Epithelial cell of proximal tubule (primary cell): ENCODE data around the gene TSPAN31. TPM values are rescaled to one million over a fixed set of nuclear protein-coding genes. Genes with fewer than 3 reads are reported as not detected.

Source experiments
- DNase-seq: peaks from one replicate; pipeline ENCODE4 v3.0.0-alpha.2; 2011; ENCODE audit warnings: low read depth
- H3K4me3 ChIP-seq: 2 replicates; pipeline ENCODE4 v1.5.1; 2011; ENCODE audit warnings: low read depth, mild to moderate bottlenecking, low read length
- total RNA-seq: library from RNA; depleted of rRNA; stranded (reverse); fragments of >200 nt; gene quantifications from 2 replicates; pipeline ENCODE4 v1.2.3, GENCODE V29; 2015
- TF ChIP-seq, protein P1 (sequence below): conservative IDR thresholded peaks from 2 replicates; pipeline ENCODE4 v1.5.1; 2012; ENCODE audit warnings: low read depth, mild to moderate bottlenecking, low read length

TSPAN31 gene
- total RNA-seq, 1 donor from 2014 or later: 40.4 TPM

DNA sequence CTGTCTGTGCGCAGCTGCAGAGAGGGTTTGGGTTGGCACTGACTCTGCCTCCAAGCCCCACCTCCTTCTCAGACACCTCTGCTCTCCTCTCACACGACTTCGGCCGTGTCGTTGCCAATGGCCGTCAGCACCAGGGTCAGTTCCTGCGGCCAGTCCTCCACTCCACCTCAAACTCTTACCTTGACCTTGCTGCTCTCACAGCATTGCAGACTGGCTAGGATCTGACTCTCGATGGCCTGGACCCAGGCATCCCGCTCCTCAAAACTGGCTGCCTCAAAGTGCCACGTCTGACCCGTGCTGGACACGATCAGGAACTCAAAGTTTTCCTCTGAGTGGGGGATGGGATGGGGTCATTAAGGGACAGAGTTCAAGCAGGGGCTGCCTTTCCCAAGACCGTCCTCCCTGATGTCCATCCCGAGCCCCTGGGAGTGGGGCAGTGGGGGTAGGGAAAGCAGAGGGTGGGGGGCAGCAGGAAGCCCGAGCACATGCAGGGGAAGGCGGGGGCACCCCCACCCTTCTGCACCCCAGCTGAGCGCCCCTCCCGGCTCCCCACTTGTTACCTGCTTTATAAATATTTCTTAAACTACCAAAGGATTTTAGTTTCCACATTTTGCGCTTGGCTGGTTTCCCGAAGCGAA is 17.0 kb upstream of the TSPAN31 start:
- H3K4me3 ChIP-seq: no peak overlapping the region
- no peak for DNase-seq
- TF ChIP-seq, protein P1, sequence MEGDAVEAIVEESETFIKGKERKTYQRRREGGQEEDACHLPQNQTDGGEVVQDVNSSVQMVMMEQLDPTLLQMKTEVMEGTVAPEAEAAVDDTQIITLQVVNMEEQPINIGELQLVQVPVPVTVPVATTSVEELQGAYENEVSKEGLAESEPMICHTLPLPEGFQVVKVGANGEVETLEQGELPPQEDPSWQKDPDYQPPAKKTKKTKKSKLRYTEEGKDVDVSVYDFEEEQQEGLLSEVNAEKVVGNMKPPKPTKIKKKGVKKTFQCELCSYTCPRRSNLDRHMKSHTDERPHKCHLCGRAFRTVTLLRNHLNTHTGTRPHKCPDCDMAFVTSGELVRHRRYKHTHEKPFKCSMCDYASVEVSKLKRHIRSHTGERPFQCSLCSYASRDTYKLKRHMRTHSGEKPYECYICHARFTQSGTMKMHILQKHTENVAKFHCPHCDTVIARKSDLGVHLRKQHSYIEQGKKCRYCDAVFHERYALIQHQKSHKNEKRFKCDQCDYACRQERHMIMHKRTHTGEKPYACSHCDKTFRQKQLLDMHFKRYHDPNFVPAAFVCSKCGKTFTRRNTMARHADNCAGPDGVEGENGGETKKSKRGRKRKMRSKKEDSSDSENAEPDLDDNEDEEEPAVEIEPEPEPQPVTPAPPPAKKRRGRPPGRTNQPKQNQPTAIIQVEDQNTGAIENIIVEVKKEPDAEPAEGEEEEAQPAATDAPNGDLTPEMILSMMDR: no peak

GRCh38 chr12:57729321-57729844 is 15.5 kb upstream of the TSPAN31 start:
- TF ChIP-seq, protein P1: no peak
- no peak for DNase-seq

GRCh38 chr12:57730336-57731067 is 14.3 kb upstream of the TSPAN31 start:
- no peak for DNase-seq
- TF ChIP-seq, protein P1: no peak

More at GRCh38 chr12:57729321-57729844, 15.5 kb upstream of the TSPAN31 start:
- H3K4me3 ChIP-seq: no peak overlapping the region

GRCh38 chr12:57731411-57732080 is 13.3 kb upstream of the TSPAN31 start:
- TF ChIP-seq, protein P1: no peak
- H3K4me3 ChIP-seq: no peak overlapping the region
- DNase-seq: no peak

More at GRCh38 chr12:57730336-57731067, 14.3 kb upstream of the TSPAN31 start:
- no peak overlapping the region for H3K4me3 ChIP-seq

DNA sequence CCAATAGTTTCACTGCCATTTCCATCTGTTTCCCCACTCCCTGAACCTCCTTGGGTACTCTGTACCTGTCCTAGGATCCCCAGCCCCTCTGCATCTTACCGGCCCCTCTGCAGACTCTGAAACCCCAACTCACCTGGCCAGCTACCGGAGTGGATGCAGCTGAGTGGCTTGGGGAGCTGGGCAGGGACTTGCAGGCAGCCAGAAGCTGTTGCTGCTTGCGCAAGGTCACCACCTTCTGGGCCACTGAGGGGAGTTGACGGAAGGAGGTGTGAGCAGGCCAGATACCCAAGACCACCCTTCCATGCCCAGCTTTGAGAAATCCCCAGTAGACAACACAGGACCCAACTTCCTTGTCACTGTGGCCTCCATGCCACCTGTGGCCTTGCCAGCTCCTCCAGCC is 12.6 kb upstream of the TSPAN31 start:
- DNase-seq: no peak
- TF ChIP-seq, protein P1: no peak
- H3K4me3 ChIP-seq: no peak overlapping the region

- no peak overlapping the region for H3K4me3 ChIP-seq
- TF ChIP-seq, protein P1: no peak
- DNase-seq: no peak
These were observed 11.9 kb upstream of the TSPAN31 start for GRCh38 chr12:57732726-57733593.
